Measurements from ENCODE around the gene SLC2A9.

GRCh38 chr4:9994246-9994847, 26.9 kb downstream of the SLC2A9 start:
- no peak for TF ChIP-seq CTCF (IDR thresholded peaks at IDR 0.05)
- no peak for TF ChIP-seq POLR2A (IDR thresholded peaks at IDR 0.05; ENCODE audit: low read depth)
